SK-N-SH treated with all-trans-retinoic acid at 6 μM for 48 hours (cell line): ENCODE data around the gene CETP.

Source experiments
- ATAC-seq: fragments of 200-7000 bp; cut with Tn5 transposase; 3 replicates; pipeline ENCODE4 v1.9.1; 2020; ENCODE audit warnings: mild to moderate bottlenecking, moderate library complexity
- CREB5 ChIP-seq: fragments of 250-450 bp; sonication (Bioruptor Pico); IDR thresholded peaks from 2 replicates; pipeline ENCODE4 v1.5.1; 2020; ENCODE audit warnings: low read depth, mild to moderate bottlenecking, moderate library complexity
- CSDC2 ChIP-seq: fragments of 250-450 bp; sonication (Bioruptor Pico); IDR thresholded peaks from 2 replicates; pipeline ENCODE4 v1.5.0; 2020; ENCODE audit warnings: mild to moderate bottlenecking, moderate library complexity
- CSRNP3 ChIP-seq: fragments of 250-450 bp; sonication (Bioruptor Pico); IDR thresholded peaks from 2 replicates; pipeline ENCODE4 v1.5.1; 2021; ENCODE audit warnings: mild to moderate bottlenecking, moderate library complexity
- ESRRG ChIP-seq: fragments of 250-450 bp; sonication (Bioruptor Pico); IDR thresholded peaks from 2 replicates; pipeline ENCODE4 v1.6.1; 2021; ENCODE audit warnings: mild to moderate bottlenecking
- ISL1 ChIP-seq: fragments of 250-450 bp; sonication (Bioruptor Pico); IDR thresholded peaks from 2 replicates; pipeline ENCODE4 v2.1.2; 2022; ENCODE audit warnings: mild to moderate bottlenecking, moderate library complexity
- OSR1 ChIP-seq: fragments of 250-450 bp; sonication (Bioruptor Pico); IDR thresholded peaks from 2 replicates; pipeline ENCODE4 v1.8.0; 2022; ENCODE audit warnings: moderate library complexity, mild to moderate bottlenecking, inconsistent platforms
- PPARA ChIP-seq: fragments of 250-450 bp; sonication (Bioruptor Pico); IDR thresholded peaks from 2 replicates; pipeline ENCODE4 v1.5.0; 2020; ENCODE audit warnings: mild to moderate bottlenecking, borderline replicate concordance
- RARB ChIP-seq: fragments of 250-450 bp; sonication (Bioruptor Pico); IDR thresholded peaks from 2 replicates; pipeline ENCODE4 v1.8.0; 2021; ENCODE audit warnings: mild to moderate bottlenecking, moderate library complexity
- SNAI2 ChIP-seq: fragments of 250-450 bp; sonication (Bioruptor Pico); IDR thresholded peaks from 2 replicates; pipeline ENCODE4 v1.5.0; 2020; ENCODE audit warnings: mild to moderate bottlenecking, moderate library complexity
- TSHZ2 ChIP-seq: fragments of 250-450 bp; sonication (Bioruptor Pico); IDR thresholded peaks from 2 replicates; pipeline ENCODE4 v1.5.0; 2020; ENCODE audit warnings: mild to moderate bottlenecking, moderate library complexity
- ZFP3 ChIP-seq: fragments of 250-450 bp; sonication (Bioruptor Pico); IDR thresholded peaks from 2 replicates; pipeline ENCODE4 v1.5.0; 2020; ENCODE audit warnings: mild to moderate bottlenecking, moderate library complexity
- ZNF565 ChIP-seq: fragments of 450-650 bp; formaldehyde crosslinking; conservative IDR thresholded peaks from 2 replicates; pipeline ENCODE4 v1.5.0; 2020; ENCODE audit warnings: low read depth, mild to moderate bottlenecking, moderate library complexity
- ZNF70 ChIP-seq: fragments of 450-650 bp; formaldehyde crosslinking; IDR thresholded peaks from 2 replicates; pipeline ENCODE4 v1.5.0; 2020; ENCODE audit warnings: mild to moderate bottlenecking, moderate library complexity
- ZNF8 ChIP-seq: fragments of 450-650 bp; formaldehyde crosslinking; IDR thresholded peaks from 2 replicates; pipeline ENCODE4 v1.5.0; 2020; ENCODE audit warnings: mild to moderate bottlenecking, moderate library complexity
- TF ChIP-seq, protein P1 (sequence below): fragments of 250-450 bp; sonication (Bioruptor Pico); IDR thresholded peaks from 2 replicates; pipeline ENCODE4 v1.8.0; 2020; ENCODE audit warnings: mild to moderate bottlenecking, moderate library complexity, borderline replicate concordance

CETP gene

DNA sequence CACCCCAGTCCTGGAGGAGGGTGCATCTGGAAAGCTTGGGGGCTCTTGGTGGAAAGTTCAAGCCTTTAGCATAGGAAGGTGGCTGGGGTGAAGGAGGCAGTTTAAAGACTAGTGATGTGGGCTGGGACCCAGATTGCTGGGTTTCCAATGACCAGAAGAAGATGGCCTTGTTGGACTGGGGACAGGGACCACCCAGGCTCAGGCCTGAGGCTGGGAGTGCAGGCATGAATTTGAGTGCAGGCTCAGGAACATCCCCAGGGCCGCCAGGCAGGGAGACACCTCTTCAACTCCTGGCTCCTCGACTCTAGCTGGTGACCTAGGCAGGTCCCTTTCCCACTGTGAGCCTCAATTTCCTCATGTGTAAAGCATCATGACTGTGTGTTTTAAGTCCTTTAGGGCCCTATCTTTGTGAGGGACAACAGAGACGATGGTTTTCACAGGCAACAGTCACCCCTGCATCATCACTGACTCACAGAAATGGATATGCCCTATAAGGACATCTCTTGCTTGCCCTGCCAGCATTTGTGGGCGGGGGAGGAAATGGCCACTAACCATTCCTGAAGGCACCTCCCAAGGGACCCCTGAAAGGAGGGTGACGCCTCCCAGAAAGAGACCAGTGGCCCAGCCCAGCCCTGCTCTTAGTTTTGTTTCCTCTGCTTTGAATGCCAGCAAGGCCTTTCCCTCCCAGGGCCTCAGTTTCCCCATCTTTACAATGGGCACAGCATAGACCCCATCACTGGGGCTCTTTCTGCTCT, 38.7 kb downstream of the CETP start:
- TF ChIP-seq ISL1 (CRISPR knock-in tag) (no peak), CSDC2 (CRISPR knock-in tag) (no peak), SNAI2 (CRISPR knock-in tag) (no peak), PPARA (CRISPR knock-in tag) (no peak), ZNF565 (CRISPR knock-in tag) (no peak), RARB (CRISPR knock-in tag) (no peak), ZNF8 (CRISPR knock-in tag) (no peak)
- TF ChIP-seq, protein P1, sequence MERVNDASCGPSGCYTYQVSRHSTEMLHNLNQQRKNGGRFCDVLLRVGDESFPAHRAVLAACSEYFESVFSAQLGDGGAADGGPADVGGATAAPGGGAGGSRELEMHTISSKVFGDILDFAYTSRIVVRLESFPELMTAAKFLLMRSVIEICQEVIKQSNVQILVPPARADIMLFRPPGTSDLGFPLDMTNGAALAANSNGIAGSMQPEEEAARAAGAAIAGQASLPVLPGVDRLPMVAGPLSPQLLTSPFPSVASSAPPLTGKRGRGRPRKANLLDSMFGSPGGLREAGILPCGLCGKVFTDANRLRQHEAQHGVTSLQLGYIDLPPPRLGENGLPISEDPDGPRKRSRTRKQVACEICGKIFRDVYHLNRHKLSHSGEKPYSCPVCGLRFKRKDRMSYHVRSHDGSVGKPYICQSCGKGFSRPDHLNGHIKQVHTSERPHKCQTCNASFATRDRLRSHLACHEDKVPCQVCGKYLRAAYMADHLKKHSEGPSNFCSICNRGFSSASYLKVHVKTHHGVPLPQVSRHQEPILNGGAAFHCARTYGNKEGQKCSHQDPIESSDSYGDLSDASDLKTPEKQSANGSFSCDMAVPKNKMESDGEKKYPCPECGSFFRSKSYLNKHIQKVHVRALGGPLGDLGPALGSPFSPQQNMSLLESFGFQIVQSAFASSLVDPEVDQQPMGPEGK (CRISPR knock-in tag), result no peak
- ATAC-seq, result peak; percentile 82

DNA sequence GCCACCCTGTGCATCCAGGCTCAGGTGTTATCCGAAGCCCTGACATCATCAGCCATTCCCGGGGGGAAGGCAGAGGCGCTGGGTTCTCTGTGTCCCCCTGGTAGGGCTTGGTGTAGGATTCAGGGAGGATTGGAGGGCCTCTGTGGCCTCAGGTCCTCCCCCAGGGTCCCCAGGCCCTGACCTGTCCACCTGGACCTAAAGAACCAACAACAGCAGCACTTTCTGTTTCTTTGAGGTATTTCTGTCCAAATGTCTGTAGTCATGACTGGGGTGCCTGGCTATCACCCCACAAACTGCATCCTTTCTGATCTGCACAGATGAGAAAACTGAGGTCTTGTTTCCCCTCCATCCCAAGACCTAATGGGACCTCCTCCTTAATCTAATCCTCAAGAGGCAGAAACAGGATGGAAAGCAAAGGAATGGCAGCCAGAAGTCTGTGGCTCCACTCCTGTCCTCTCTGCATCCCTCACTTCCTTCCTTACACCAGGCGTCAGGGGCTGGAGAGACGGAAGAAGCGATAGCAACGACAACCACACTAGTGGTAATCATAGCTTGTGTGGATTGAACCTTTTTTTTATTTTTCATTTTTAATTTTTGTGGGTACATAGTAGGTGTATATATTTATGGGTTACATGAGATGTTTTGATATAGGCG, 39.4 kb downstream of the CETP start:
- ATAC-seq, result no peak
- no peak for TF ChIP-seq RARB (CRISPR knock-in tag)
- TF ChIP-seq ISL1 (CRISPR knock-in tag), result no peak
- no peak for TF ChIP-seq ESRRG (CRISPR knock-in tag)
- TF ChIP-seq ZNF70 (CRISPR knock-in tag), result no peak
- TF ChIP-seq OSR1 (CRISPR knock-in tag), result no peak
- TF ChIP-seq CSDC2 (CRISPR knock-in tag), result no peak

GRCh38 chr16:57003439-57004386, 42.0 kb downstream of the CETP start:
- TF ChIP-seq ZFP3 (CRISPR knock-in tag) (no peak), ZNF70 (CRISPR knock-in tag) (no peak), RARB (CRISPR knock-in tag) (no peak), CREB5 (CRISPR knock-in tag) (no peak), TSHZ2 (CRISPR knock-in tag) (no peak), PPARA (CRISPR knock-in tag) (no peak), CSRNP3 (CRISPR knock-in tag) (no peak), ESRRG (CRISPR knock-in tag) (no peak), ZNF565 (CRISPR knock-in tag) (no peak)
- TF ChIP-seq, protein P1 (CRISPR knock-in tag), result no peak

More at GRCh38 chr16:57003439-57004386, 42.0 kb downstream of the CETP start:
- ATAC-seq, result no peak
